Measurements from ENCODE around the gene EYA3.

Gene EYA3

GRCh38 chr1:27990920-27991537 lies 97.4 kb downstream of the EYA3 start:
- DNase-seq (ENCODE audit: low read depth): peak; percentile 48
- no peak for TF ChIP-seq CTCF (IDR thresholded peaks at IDR 0.05; ENCODE audit: low read length, missing control alignments)

GRCh38 chr1:27981145-27981544 lies 107.3 kb downstream of the EYA3 start:
- DNase-seq (ENCODE audit: low read depth): no peak
- TF ChIP-seq CTCF (IDR thresholded peaks at IDR 0.05; ENCODE audit: low read length, missing control alignments): no peak
- H3K4me3 ChIP-seq (replicated peaks; ENCODE audit: low read depth, low read length): no peak overlapping the region

More at GRCh38 chr1:27990920-27991537, 97.4 kb downstream of the EYA3 start:
- H3K4me3 ChIP-seq (replicated peaks; ENCODE audit: low read depth, low read length): no peak overlapping the region

GRCh38 chr1:27980216-27980845 lies 108.1 kb downstream of the EYA3 start:
- no peak overlapping the region for H3K4me3 ChIP-seq (replicated peaks; ENCODE audit: low read depth, low read length)
- no peak for TF ChIP-seq CTCF (IDR thresholded peaks at IDR 0.05; ENCODE audit: low read length, missing control alignments)
- no peak for DNase-seq (ENCODE audit: low read depth)

GRCh38 chr1:27979859-27980201 lies 108.6 kb downstream of the EYA3 start:
- no peak overlapping the region for H3K4me3 ChIP-seq (replicated peaks; ENCODE audit: low read depth, low read length)
- no peak for TF ChIP-seq CTCF (IDR thresholded peaks at IDR 0.05; ENCODE audit: low read length, missing control alignments)
- no peak for DNase-seq (ENCODE audit: low read depth)

- peak; percentile 87 for DNase-seq (ENCODE audit: low read depth)
- no peak overlapping the region for H3K4me3 ChIP-seq (replicated peaks; ENCODE audit: low read depth, low read length)
- peak; percentile 55 for TF ChIP-seq CTCF (IDR thresholded peaks at IDR 0.05; ENCODE audit: low read length, missing control alignments)
Observed at GRCh38 chr1:27979151-27979858, 109.1 kb downstream of the EYA3 start.

GRCh38 chr1:27974417-27974781 lies 114.0 kb downstream of the EYA3 start:
- no peak for DNase-seq (ENCODE audit: low read depth)
- no peak for TF ChIP-seq CTCF (IDR thresholded peaks at IDR 0.05; ENCODE audit: low read length, missing control alignments)
- no peak overlapping the region for H3K4me3 ChIP-seq (replicated peaks; ENCODE audit: low read depth, low read length)

Data from fibroblast of pulmonary artery (primary cell).